HG02588 (cell line): ENCODE data around the gene ATP5PO.
A peak's percentile ranks its signal among the peaks of the same experiment; 100 is the strongest.

Experiments used
- ATAC-seq: cut with Tn5 transposase; IDR thresholded peaks from one replicate; pipeline ENCODE4 v1.9.1; 2021; ENCODE audit warnings: mild to moderate bottlenecking, moderate library complexity; ENCODE audit not compliant: unreplicated experiment

Gene ATP5PO

DNA sequence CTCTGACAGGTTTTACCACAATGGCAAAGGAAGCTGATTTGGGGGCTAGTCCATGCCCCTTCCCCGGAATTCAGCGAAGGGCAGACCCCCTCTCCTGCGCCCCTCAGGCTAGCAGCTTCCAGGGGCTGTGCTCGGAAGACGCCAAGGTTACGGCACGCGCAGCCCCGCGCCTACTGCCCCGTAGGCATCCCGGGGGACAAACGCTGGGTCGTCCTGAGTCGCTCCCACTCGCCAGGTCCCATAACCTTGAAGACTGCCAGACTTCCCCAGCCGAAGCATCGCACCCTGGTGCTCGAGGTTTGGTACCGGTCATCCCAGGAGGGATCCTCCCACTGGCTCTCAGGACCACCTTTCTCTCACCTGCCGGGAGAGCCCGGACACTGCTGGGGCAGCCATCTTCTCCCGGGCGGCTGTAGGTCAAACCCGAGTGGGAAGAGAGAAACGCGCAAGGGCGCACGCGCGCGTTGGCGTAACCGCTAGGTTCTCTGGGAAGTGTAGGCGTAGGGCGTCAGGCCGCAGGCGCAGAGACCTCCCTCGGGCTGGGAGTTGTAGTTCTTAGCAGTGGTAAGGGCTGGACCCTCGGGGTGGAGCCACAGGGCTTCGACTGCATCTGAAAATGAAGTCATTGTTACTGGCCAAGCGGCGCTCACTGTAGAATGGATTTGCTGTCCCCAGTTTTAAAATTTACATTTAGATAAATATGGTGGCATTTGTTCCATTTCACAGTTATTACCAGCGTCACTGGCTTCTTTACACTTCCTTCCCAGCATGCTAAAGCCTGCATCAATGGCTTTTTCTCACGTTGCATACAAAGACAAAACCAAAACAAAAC is at the start of gene ATP5PO:
Gene ATP5PO (minus strand): TSS at position 437 of the 832 bp plus-strand sequence. CDS start 41 bp downstream, at position 396.
- ATAC-seq, result peak; percentile 99

GRCh38 chr21:33964706-33965325 is 49.2 kb upstream of the ATP5PO start:
- no peak for ATAC-seq

DNA sequence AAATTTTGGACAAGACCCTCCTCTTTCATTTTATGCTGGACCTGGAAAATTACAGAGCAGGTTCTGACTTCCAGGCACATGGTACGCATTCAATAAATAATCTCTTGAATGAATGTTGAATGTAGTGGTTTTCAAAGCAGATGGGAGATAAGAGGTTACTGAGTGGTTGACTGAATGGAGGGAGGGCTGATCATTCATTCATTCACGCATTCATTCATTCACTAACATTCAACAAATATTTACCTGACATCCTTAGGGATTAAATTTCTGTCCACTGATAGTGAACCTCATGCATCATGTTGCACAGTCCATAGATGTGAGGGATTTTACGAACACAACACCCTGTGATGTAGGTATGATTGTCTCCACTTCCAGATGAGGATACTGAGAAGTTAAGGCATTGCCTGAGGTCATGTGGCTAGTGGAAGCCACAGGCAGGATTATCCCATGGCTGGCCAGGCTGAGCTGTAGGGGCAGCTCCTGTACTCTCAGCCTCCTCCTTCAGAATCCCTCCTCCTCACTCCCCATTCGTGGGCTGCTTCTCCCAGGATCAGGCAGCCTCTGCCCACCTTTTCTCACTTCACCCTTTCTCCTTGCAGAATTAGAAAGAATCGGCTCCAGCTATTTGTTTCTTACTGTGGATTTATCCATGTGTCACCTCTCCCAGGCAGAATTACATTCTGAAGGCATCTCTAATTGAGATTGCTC is 48.4 kb upstream of the ATP5PO start:
- no peak for ATAC-seq

DNA sequence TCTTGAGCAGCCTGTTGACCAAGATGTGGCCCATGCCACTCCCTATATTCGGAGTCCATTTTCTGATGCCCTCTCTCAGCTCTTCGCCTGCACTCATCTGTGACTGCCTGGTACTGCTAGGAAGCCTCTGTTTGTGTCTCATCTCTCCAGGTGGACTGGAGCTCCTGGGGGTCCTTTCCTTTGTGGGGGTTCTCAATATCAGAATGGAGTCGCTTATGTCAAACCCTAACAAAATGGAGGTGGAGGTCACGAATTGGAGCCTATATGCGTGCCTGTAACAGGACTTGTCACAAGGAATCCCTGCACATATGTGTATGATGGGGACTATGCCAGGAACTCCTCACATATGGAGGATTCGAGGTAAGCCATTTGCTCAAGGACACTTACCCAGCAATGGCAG is 46.7 kb upstream of the ATP5PO start:
- no peak for ATAC-seq

- no peak for ATAC-seq
Observed at GRCh38 chr21:33961061-33961460, 45.5 kb upstream of the ATP5PO start.

DNA sequence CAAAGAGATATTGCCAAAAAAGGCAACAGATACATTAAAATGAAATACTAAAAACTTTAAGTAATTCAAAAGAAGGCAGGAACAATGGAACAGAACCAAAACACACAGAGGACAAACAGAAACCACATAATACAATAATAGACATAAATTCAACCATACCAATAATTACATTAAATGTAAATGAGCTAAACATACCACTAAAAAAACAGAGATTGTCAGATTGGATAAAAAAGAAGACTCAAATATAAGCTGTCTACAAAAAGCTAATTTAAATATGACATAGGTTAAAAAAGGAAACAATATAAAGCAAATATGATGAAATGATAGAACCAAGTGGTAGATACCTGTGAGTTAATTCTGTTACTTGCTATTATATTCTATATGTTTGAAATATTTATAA is 44.1 kb upstream of the ATP5PO start:
- no peak for ATAC-seq

- no peak for ATAC-seq
Observed at GRCh38 chr21:33954395-33954794, 38.8 kb upstream of the ATP5PO start.

DNA sequence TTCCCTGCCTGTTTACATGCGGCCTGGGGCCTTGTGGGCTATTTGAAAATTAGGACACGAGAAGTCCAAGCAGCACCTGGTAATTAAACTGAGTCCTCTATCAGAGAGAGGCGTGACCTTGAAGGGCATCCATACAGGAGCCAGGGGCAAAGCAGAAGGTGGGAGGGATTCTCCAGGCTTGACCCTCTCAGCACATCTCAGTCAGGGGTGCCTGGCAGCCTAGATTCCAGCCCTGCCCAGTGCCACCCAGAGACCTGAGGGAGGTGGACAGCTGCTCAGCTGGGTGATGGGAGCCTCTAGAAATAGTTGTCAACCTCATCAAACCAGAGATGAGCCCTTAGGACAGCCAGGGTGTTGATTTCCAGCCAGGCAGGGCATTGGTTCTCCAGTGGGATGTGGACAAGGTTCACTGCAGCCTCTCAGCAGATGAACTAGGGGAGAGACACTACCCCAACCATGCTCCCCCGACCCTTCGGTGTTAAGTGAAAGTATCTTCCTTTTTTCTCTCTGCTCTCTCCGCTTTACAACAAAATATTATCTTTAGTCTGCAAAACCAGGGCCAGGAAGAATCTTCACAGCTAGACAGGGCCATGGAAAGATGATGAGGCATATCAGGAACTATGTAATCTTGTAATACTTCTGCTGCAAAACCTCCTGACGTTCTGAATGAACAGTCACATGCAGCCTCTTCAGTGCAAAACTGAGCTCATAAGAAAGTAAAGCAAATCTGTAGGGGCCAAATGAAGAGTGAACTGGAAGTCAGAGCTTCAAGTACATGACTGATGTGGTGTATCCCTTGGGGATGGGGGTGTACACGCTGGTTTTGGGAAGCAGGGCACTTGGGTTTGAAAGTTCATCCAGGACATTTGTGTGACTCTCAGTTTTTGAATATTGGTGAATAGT is 35.9 kb upstream of the ATP5PO start:
- no peak for ATAC-seq

DNA sequence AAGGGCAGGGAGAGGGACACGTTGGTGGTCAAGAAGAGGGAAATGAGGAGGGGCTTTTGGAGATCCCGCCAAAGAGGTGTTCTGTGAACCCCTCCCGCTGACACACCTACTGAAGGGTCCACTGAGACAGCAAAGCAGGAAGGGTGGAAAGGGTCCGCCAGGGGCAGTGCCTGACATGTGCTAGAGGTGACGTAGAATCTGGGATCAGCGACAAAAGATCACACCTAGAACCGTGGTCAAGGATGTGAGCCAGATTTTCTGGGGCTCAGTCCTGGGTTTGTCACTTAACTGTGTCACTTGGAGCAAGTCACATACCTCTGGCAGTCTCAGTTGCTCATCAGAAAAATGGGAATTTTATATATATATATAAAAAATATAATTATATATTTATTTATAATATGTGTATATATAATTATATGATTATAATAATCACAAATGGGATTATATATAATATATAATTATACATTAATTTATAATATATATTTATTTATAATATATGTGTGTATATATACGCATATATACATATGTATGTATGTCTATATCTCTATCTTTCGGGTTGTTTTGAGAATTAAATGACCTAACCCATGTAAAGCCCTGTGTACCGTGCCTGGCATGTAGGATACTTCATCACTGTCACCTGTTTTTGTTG is 35.0 kb upstream of the ATP5PO start:
- no peak for ATAC-seq

- ATAC-seq, result no peak
Observed at GRCh38 chr21:33949516-33950430, 34.2 kb upstream of the ATP5PO start.

- no peak for ATAC-seq
Observed at GRCh38 chr21:33948951-33949444, 33.4 kb upstream of the ATP5PO start.

DNA sequence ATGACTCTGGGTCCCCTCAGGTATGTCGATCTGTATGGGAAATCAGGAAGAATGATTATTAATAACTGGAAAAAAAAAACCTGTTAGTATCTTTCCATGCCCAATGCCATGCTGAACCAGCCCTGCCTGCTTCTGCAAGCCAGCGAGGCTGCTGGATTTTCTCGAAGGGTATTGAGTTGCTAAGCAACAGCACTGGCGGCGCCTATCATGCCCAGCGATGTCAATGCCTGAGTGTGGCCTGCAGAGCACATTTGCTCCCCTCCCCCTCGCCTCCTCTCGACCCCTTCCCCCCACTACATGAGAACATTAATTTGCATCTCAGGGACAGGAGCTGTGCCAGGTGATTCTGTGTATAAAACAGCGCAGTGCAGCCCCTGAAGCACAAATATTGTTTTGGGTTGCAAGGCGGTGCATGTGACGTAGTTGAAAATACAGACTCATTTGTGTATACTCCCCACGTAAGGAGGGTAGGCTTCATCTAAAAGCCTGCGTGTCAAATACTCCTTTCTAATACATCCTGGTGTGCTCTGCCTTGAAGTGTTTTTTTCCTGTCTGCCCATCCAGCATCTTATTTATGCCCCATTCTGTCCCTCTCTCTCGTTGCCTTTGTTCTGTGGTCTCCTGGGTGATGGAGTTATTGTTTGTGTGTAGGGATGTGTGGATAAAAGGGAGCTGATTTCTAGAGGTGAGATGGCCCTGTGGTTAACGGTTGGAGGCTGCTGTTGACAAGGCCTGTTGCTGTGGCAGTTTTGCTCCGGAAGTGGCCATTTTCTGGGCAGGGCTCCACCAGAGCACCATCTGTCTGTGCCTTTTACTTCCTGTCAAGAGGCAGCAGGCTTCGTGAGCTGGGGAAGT is 32.7 kb upstream of the ATP5PO start:
- ATAC-seq, result peak; percentile 44

DNA sequence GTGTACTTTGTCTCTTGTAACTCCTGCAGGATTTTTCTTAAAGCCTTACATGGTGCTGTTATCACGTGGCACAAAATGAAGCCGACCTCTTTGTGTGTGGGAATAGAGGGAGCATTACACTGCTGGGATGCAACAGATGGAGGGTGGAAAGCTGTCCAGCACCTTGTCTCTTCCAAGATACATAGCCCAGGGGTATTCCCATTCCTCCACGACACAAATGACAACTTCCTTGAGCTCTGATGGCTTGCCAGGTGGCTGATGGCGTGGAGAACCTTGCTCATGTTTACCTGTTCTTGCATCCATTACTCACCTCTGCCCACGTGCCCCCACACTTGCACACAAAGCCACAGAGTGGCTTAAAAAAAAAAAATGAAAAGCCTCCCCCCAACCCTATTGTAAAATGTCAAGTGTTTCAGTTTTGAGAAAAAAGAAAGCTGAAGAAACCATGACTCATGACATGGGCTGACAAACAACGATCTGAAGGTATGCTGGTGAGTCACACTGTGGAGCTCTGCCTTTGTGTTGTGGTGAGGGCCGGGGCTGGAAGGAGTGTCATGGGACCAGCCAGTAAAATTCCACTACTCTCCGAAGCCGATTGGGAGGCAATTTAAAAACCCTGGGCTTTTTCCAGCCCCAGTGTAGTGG is 32.0 kb upstream of the ATP5PO start:
- ATAC-seq, result peak; percentile 59

DNA sequence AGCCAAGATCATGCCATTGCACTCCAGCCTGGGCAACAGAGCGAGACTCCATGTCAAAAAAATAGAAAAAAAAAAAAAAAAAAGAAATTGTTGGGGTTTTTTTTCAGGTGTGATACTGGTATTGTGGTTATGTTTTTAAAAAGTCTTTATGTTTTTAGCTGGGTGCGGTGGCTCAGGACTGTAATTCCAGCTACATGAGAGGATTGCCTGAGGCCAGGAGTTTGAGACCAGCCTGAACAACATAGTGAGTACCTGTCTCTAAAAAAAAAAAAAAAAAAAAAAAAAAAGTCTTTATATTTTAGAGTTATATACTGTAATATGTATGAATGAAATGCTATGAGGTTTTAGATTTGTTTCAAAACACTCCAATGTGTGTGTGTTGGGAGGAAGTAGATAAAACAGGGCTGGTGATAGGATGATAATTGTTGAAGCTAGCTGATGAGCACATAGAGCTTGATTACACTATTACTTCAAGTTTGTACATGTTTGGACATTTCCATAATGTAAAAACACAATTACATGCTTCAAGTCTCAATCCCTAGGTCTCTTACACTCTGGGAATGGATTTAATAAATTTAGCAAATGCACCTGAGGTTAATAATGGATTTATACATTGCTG is 30.2 kb upstream of the ATP5PO start:
- ATAC-seq, result no peak

- ATAC-seq, result no peak
Observed at GRCh38 chr21:33944185-33944763, 28.7 kb upstream of the ATP5PO start.

GRCh38 chr21:33943293-33943692 is 27.7 kb upstream of the ATP5PO start:
- ATAC-seq, result no peak

DNA sequence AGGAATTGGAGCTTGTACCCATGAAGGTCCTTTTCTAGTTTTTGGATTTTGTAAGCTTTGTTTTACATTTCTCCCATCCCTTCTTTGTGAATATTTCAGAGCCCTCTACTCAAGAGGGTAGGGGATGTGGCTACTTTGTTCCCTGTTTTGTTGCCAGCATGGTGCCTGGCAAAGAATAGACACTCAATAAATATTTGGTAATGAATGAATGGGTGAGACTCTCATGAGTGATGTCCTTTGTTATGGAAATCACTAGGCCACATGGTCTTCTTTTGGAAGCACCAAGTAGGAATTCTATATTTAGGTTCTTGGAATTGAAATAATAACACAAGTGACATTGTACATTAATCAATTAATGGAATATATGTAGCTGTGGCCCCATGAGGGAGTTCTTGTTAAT is 26.8 kb upstream of the ATP5PO start:
- no peak for ATAC-seq
